Body of pancreas (tissue), 4 donors: ENCODE measurements around the gene MEIS2. TPM values are rescaled to one million over a fixed set of nuclear protein-coding genes. Genes with fewer than 3 reads are reported as not detected.
A peak's percentile ranks its signal among the peaks of the same experiment; 100 is the strongest.

Experiments used
- ATAC-seq: fragments of 150-250 bp; one replicate; pipeline ENCODE4 v1.9.1; 2016
- DNase-seq, 4 donors: peaks; one replicate each; pipeline ENCODE4 v3.0.0-alpha.2; 2019
- H3K27ac ChIP-seq, 4 donors: fragments of 200-600 bp; sonication (generic); 1 replicate in 3 of 4; 2 replicates in 1 of 4; pipeline versions ENCODE4 v1.5.1 to v1.6.1; 2016 to 2019; ENCODE audit warnings: mild to moderate bottlenecking in 1 of 4, mixed read lengths in 1 of 4, moderate library complexity in 1 of 4
- H3K27me3 ChIP-seq, 2 donors: fragments of 200-600 bp; sonication (generic); one replicate each; pipeline ENCODE4 v1.6.0; 2016; ENCODE audit warnings: mild to moderate bottlenecking in 1 of 2
- H3K36me3 ChIP-seq, 2 donors: fragments of 200-600 bp; sonication (generic); replicated peaks in 1 of 2; 2 replicates each; pipeline ENCODE4 v1.5.1; 2016; ENCODE audit warnings: low read depth in 2 of 2; ENCODE audit not compliant: insufficient read depth in 1 of 2
- H3K4me1 ChIP-seq: fragments of 200-600 bp; sonication (generic); one replicate; pipeline ENCODE4 v1.6.0; 2016
- H3K4me3 ChIP-seq, 2 donors: fragments of 200-600 bp; sonication (generic); 1 replicate in 1 of 2; 2 replicates in 1 of 2; pipeline ENCODE4 v1.5.1; 2016 to 2019
- H3K9me3 ChIP-seq, 3 donors: fragments of 200-600 bp; sonication (generic); 1 replicate in 2 of 3; 2 replicates in 1 of 3; pipeline ENCODE4 v1.5.1; 2016
- CTCF ChIP-seq, 7 experiments: fragments of 450-650 bp in 4 of 7; fragments of 200-600 bp in 3 of 7; sonication (generic) in 3 of 7; IDR thresholded peaks; one replicate each; pipeline ENCODE4 v1.5.1; 2016 to 2019; ENCODE audit warnings: antibody characterized with exemption in 7 of 7
- POLR2A ChIP-seq, 3 donors: fragments of 450-650 bp; IDR thresholded peaks; one replicate each; pipeline ENCODE4 v1.6.1; 2016; ENCODE audit warnings: antibody characterized with exemption in 3 of 3, mild to moderate bottlenecking in 2 of 3
- WGBS, 2 donors: methylation state at CpG; one replicate each; pipeline ENCODE4 v1.1.5; 2017; 5-methylcytosine and 5-hydroxymethylcytosine counted together
- intact Hi-C: fragments of 100-400 bp; cut with DNase I; formaldehyde crosslinking; loops from one replicate; pipeline ENCODE4 v1.15.1; 2023
- total RNA-seq, 2 donors: library from RNA; depleted of rRNA; stranded (reverse); fragments of >200 nt; gene quantifications; one replicate each; pipeline ENCODE4 v1.1.0, GENCODE V29; 2016

The MEIS2 gene
- total RNA-seq, 2 donors from 2014 or later = 11.9 to 86.0 TPM

GRCh38 chr15:36882487-36883131 lies 217.7 kb downstream of the MEIS2 start:
- Histone ChIP-seq H3K4me3 (no peak overlapping the region), H3K9me3 (no peaks in the 10 kb centered on the region), H3K4me1 (peaks cover 12% of the 10 kb centered on the region), H3K27me3 (peaks cover 7 to 24% of the 10 kb centered on the region in 2 donors), H3K36me3 (no peaks in the 10 kb centered on the region), H3K27ac (no peak overlapping the region)
- TF ChIP-seq POLR2A (IDR thresholded peaks at IDR 0.05) (no peak), CTCF (IDR thresholded peaks at IDR 0.05) (no peak)
- 16 to 27% methylated on average over 24 to 27 of the region's 27 CpGs for WGBS, 2 donors
- no peak for ATAC-seq
- peak in 2 of 4 donors; percentile 30 to 50 for DNase-seq
- intact Hi-C loops = loop anchor here (5.0 kb wide), 1 partner anchor 250 kb away; no protein-coding TSS in a partner anchor

- no peaks in the 10 kb centered on the region for H3K9me3 ChIP-seq
- TF ChIP-seq CTCF (IDR thresholded peaks at IDR 0.05) (no peak), POLR2A (IDR thresholded peaks at IDR 0.05) (no peak)
- no peak for DNase-seq
- H3K4me3 ChIP-seq = no peak overlapping the region
- intact Hi-C loops = loop anchor here (5.0 kb wide), 1 partner anchor 250 kb away; no protein-coding TSS in a partner anchor
- no peaks in the 10 kb centered on the region for H3K36me3 ChIP-seq
- WGBS, 2 donors = 51 to 65% methylated on average over 5 of the region's 5 CpGs
- no peak overlapping the region for H3K27ac ChIP-seq
- H3K4me1 ChIP-seq = peaks cover 6% of the 10 kb centered on the region
- H3K27me3 ChIP-seq = peaks cover 7 to 20% of the 10 kb centered on the region in 2 donors
- ATAC-seq = no peak
Observed at GRCh38 chr15:36882056-36882455, 218.3 kb downstream of the MEIS2 start.

- ATAC-seq (no peak), DNase-seq (no peak)
- Histone ChIP-seq H3K4me1 (peaks cover 5% of the 10 kb centered on the region), H3K36me3 (no peaks in the 10 kb centered on the region), H3K27me3 (peaks cover 7 to 18% of the 10 kb centered on the region in 2 donors), H3K27ac (no peak overlapping the region), H3K4me3 (no peak overlapping the region), H3K9me3 (no peaks in the 10 kb centered on the region)
- intact Hi-C loops = loop anchor here (5.0 kb wide), 1 partner anchor 251 kb away; no protein-coding TSS in a partner anchor
- 50 to 69% methylated on average over 2 of the region's 2 CpGs for WGBS, 2 donors
- TF ChIP-seq POLR2A (IDR thresholded peaks at IDR 0.05) (no peak), CTCF (IDR thresholded peaks at IDR 0.05) (no peak)
Observed at GRCh38 chr15:36881516-36881915, 218.8 kb downstream of the MEIS2 start.

- intact Hi-C loops = loop anchor here (5.0 kb wide), 1 partner anchor 251 kb away; no protein-coding TSS in a partner anchor
- Histone ChIP-seq H3K4me3 (no peak overlapping the region), H3K36me3 (no peaks in the 10 kb centered on the region), H3K27ac (no peak overlapping the region), H3K4me1 (peaks cover 5% of the 10 kb centered on the region), H3K9me3 (no peaks in the 10 kb centered on the region), H3K27me3 (peaks cover 7 to 18% of the 10 kb centered on the region in 2 donors)
- WGBS, 2 donors = 31 to 48% methylated on average over 7 of the region's 7 CpGs
- DNase-seq = no peak
- no peak for ATAC-seq
- no peak for TF ChIP-seq CTCF (IDR thresholded peaks at IDR 0.05)
- TF ChIP-seq POLR2A (IDR thresholded peaks at IDR 0.05) = no peak
Observed at GRCh38 chr15:36880913-36881460, 219.4 kb downstream of the MEIS2 start.
